ENCODE measurements around the gene CFAP65. TPM values are rescaled to one million over a fixed set of nuclear protein-coding genes. Genes with fewer than 3 reads are reported as not detected.

Gene CFAP65
- total and polyA plus RNA-seq, 2 of the 4 experiments (the other 2 are of a cell fraction) = not detected

- Histone ChIP-seq H3K4me3 (ENCODE audit: insufficient read depth, low read depth, low read length) (no peak overlapping the region), H3K27me3 (ENCODE audit: control insufficient read depth, insufficient read depth, low read length) (peaks cover 36% of the 10 kb centered on the region), H3K79me1 (ENCODE audit: low read depth in 1 of 2, low read length in 2 of 2) (no peaks in the 10 kb centered on the region), H3K14ac (replicated peaks; ENCODE audit: low read depth, low read length) (no peak overlapping the region), H3K27ac (ENCODE audit: insufficient read depth, low read length) (no peak overlapping the region), H4K8ac (ENCODE audit: low read depth in 2 of 2, low read length in 2 of 2) (no peak overlapping the region), H3K23ac (ENCODE audit: low read depth, low read length) (no peak overlapping the region), H2BK15ac (ENCODE audit: low read depth, low read length) (no peak overlapping the region), H2BK5ac (ENCODE audit: low read depth, low read length, poor library complexity, severe bottlenecking) (no peak overlapping the region), H3K4me2 (ENCODE audit: low read depth, low read length) (no peak overlapping the region), H3K4ac (ENCODE audit: low read depth, low read length) (no peak overlapping the region), H2AK9ac (replicated peaks; ENCODE audit: low read depth, low read length, poor library complexity) (no peak overlapping the region), H2BK20ac (ENCODE audit: low read depth, low read length) (no peak overlapping the region), H3K9ac (ENCODE audit: low read depth, low read length) (no peak overlapping the region), H3K56ac (ENCODE audit: extremely low read depth, insufficient read depth, low read length) (no peak overlapping the region), H2BK120ac (ENCODE audit: low read depth, low read length) (no peak overlapping the region), H4K5ac (ENCODE audit: low read depth, low read length) (no peak overlapping the region), H4K91ac (ENCODE audit: insufficient read depth, low read depth, low read length) (no peak overlapping the region), H3K9me3 (ENCODE audit: control insufficient read depth, insufficient read depth, low read length) (no peaks in the 10 kb centered on the region), H3K4me1 (ENCODE audit: control insufficient read depth, insufficient read depth, low read length) (no peaks in the 10 kb centered on the region), H3K36me3 (ENCODE audit: control insufficient read depth, insufficient read depth, low read length) (no peaks in the 10 kb centered on the region), H3K18ac (ENCODE audit: low read depth, low read length) (no peak overlapping the region), H2AK5ac (ENCODE audit: low read depth, low read length) (no peak overlapping the region), H3K9me1 (ENCODE audit: insufficient read depth, low read length) (no peaks in the 10 kb centered on the region), H2AFZ (replicated peaks; ENCODE audit: low read length, poor library complexity) (no peak overlapping the region), H4K20me1 (ENCODE audit: insufficient read depth, low read length) (0 out of 2 replicates have a peak, but pooled peaks cover 8% of the 10 kb centered on the region)
- ATAC-seq (ENCODE audit: low read depth) (no peak), DNase-seq (no peak)
- dilution Hi-C loops (cut with HindIII; ENCODE audit: low sequenced_read_pairs, unreplicated experiment) = no loop called here
- WGBS, 2 experiments (ENCODE audit: extremely low coverage in 2 of 2, insufficient read length in 1 of 2) = 83% methylated on average over 13 of the region's 23 CpGs; no CpG with 5 or more reads in 1 of the 2 experiments
- intact Hi-C loops (cut with micrococcal nuclease) = no loop called here
- TF ChIP-seq RCOR1 (IDR thresholded peaks at IDR 0.05; ENCODE audit: insufficient replicate concordance, low read length) = no peak
- no peak for TF ChIP-seq CHD1 (IDR thresholded peaks at IDR 0.05; ENCODE audit: low read depth, low read length)
- no peak for TF ChIP-seq NFE2L2 (IDR thresholded peaks at IDR 0.05; ENCODE audit: low read depth, low read length)
- no peak for TF ChIP-seq POLR2A (IDR thresholded peaks at IDR 0.05; ENCODE audit: low read depth, low read length)
- TF ChIP-seq CTCF (conservative IDR thresholded peaks at IDR 0.05; ENCODE audit: low read depth, low read length) = no peak
- no peak for TF ChIP-seq SMC3 (IDR thresholded peaks at IDR 0.05; ENCODE audit: low read depth, low read length)
- TF ChIP-seq MAZ (IDR thresholded peaks at IDR 0.05; ENCODE audit: borderline replicate concordance, low read depth, low read length) = no peak
- TF ChIP-seq RFX5 (IDR thresholded peaks at IDR 0.05; ENCODE audit: low read depth, low read length) = no peak
- TF ChIP-seq FOS (IDR thresholded peaks at IDR 0.05; ENCODE audit: low read depth, low read length) = no peak
- no peak for TF ChIP-seq MXI1 (IDR thresholded peaks at IDR 0.05; ENCODE audit: borderline replicate concordance, low read depth, low read length)
- no peak for TF ChIP-seq MAFK (IDR thresholded peaks at IDR 0.05; ENCODE audit: low read depth, low read length)
- in situ Hi-C loops (cut with MboI; ENCODE audit: low sequenced_read_pairs) = no loop called here
- POLR2A ChIA-PET (ENCODE audit: unreplicated experiment) = no interaction called here
- BruUV-seq (replicated peaks) = no TSS peak
- CTCF ChIA-PET = no interaction called here
Observed at GRCh38 chr2:219032051-219032745, 9.1 kb downstream of the CFAP65 start.

Data from IMR-90 (cell line).